Small intestine (tissue), 7 donors: ENCODE measurements around the gene UVRAG. TPM values are rescaled to one million over a fixed set of nuclear protein-coding genes. Genes with fewer than 3 reads are reported as not detected.

Experiments
- DNase-seq, 2 donors: peaks; one replicate each; pipeline versions ENCODE4 v3.0.0 to v3.0.0-alpha.2; 2013
- FAIRE-seq: peaks from 2 replicates; lab custom pipeline; 2012; peaks lifted over from hg19 to GRCh38; lab: Jason Lieb, UNC
- H3K27ac ChIP-seq, 3 donors: one replicate each; pipeline ENCODE4 v1.5.1; 2013; ENCODE audit warnings: low read length in 2 of 3, mild to moderate bottlenecking in 2 of 3, control low read depth in 1 of 3, inconsistent platforms in 1 of 3, low read depth in 1 of 3, moderate library complexity in 1 of 3
- H3K27me3 ChIP-seq, 3 donors: one replicate each; pipeline ENCODE4 v1.6.1; 2013; ENCODE audit warnings: low read length in 3 of 3, inconsistent platforms in 1 of 3; ENCODE audit not compliant: control insufficient read depth in 3 of 3, insufficient read depth in 3 of 3
- H3K36me3 ChIP-seq, 3 donors: one replicate each; pipeline ENCODE4 v1.6.1; 2013; ENCODE audit warnings: low read length in 3 of 3, inconsistent platforms in 1 of 3, low read depth in 1 of 3, mild to moderate bottlenecking in 1 of 3, moderate library complexity in 1 of 3; ENCODE audit not compliant: control insufficient read depth in 3 of 3, insufficient read depth in 2 of 3
- H3K4me1 ChIP-seq, 3 donors: one replicate each; pipeline ENCODE4 v1.6.1; 2013; ENCODE audit warnings: low read length in 2 of 3, inconsistent platforms in 1 of 3, low read depth in 1 of 3, mild to moderate bottlenecking in 1 of 3, moderate library complexity in 1 of 3; ENCODE audit not compliant: control insufficient read depth in 3 of 3, insufficient read depth in 2 of 3
- H3K4me3 ChIP-seq, 3 donors: one replicate each; pipeline ENCODE4 v1.5.1; 2013; ENCODE audit warnings: low read length in 3 of 3, control low read depth in 1 of 3, inconsistent platforms in 1 of 3, low read depth in 1 of 3, mild to moderate bottlenecking in 1 of 3, moderate library complexity in 1 of 3
- H3K9me3 ChIP-seq, 2 donors: one replicate each; pipeline ENCODE4 v1.6.1; 2013; ENCODE audit warnings: low read depth in 1 of 2, low read length in 1 of 2; ENCODE audit not compliant: control insufficient read depth in 2 of 2, insufficient read depth in 1 of 2
- WGBS, 3 donors: extraction: QIAGEN DNeasy Blood & Tissue Kit; methylation state at CpG; one replicate each; pipeline ENCODE4 v1.1.7; 2013; 5-methylcytosine and 5-hydroxymethylcytosine counted together
- polyA plus RNA-seq, 4 donors: library from polyadenylated mRNA; stranded (reverse) in 3 of 4; unstranded in 1 of 4; fragments of 200-250 nt in 3 of 4; fragments of 120-200 nt in 1 of 4; gene quantifications; one replicate each; pipeline versions ENCODE4 v1.2.1 to v1.2.3, GENCODE V29; 2013
- donor health status: healthy with polysubstance abuse.
- donor health status: control.
- donor health status: control.
- donor health status: Bipolar disorder and iron deficiency.
- donor health status: healthy.

The UVRAG gene
- polyA plus RNA-seq, 4 donors: 5.4 to 13.2 (median 7.1) TPM

DNA sequence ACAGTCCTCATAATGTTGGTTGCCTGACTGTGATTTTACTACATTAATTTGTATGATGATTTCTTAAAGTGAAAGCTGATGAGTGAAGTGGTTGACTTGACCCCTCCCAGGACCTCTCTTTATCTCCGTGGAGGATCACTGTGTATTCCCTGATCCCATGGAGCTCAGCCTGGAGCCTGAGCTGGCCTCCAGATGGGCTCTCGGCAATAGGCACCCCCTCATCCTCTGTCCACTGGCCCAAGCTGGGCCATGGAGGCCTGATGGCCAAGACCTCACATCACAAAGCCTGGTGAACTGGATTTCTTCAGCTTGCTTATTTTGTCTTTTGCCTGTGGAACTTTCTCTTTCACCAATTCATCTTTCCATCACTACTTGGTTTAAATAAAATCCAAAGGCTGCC lies 316.1 kb downstream of the UVRAG start:
- peaks cover 1 to 16% (median 2%) of the 10 kb centered on the region in 3 donors for H3K4me1 ChIP-seq
- 61 to 89% (median 75%) methylated on average over 2 of the region's 2 CpGs for WGBS, 3 donors

DNA sequence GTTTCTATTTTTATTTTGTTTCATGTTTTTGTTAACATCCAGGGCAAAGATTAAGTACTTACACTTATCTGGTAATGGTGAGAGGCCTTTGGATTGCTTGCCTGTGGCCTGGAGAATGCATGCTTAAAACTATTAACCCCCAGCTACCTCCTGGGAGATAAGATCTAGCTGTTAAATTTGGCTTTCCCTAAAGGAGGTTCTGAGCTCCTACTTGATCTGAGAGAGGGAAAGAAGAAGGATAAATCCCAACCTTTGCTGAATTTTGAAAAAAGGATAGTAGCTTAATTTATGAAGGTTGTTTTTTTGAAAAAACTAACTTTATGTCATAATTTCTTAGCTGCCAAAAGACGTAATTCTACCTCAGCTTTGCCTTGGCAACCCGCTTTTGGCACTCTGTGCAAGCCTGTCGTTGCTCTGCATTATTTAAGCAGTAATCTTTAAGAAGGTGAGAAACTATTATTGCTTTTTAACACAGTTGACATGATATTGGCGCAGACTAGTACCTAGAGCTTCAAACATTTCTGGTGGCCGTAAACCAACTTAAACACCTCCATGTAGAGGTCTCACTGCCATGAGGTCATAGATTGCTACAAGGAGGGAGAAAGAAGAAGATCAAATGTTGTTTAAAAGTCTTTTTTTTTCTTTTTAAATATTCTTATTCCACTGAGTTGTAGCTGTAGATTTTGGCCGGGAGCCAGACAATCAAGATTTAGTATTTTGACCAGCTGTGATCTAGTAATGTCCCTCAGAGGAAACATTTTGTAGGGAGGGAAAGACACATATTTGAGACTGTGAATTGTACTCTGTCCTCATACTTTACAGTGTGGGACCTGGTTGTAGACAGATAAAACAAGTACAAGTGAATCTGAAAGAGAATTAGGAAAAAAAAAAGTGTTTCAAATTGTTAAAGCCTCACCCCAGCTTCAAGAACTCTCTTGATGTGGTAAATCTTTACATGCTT lies 316.9 kb downstream of the UVRAG start:
- H3K36me3 ChIP-seq: peaks cover 0 to 9% (median 0%) of the 10 kb centered on the region in 3 donors
- H3K9me3 ChIP-seq: no peaks in the 10 kb centered on the region
- WGBS, 3 donors: 60 to 64% (median 61%) methylated on average over 6 of the region's 6 CpGs
- no peaks in the 10 kb centered on the region for H3K27me3 ChIP-seq
- DNase-seq: no peak
- H3K27ac ChIP-seq: no peak overlapping the region
- H3K4me1 ChIP-seq: peaks cover 1 to 16% (median 2%) of the 10 kb centered on the region in 3 donors
- H3K4me3 ChIP-seq: no peak overlapping the region
- FAIRE-seq: no peak

More for the DNA sequence above, 316.1 kb downstream of the UVRAG start:
- Histone ChIP-seq H3K27ac (no peak overlapping the region), H3K9me3 (no peaks in the 10 kb centered on the region), H3K36me3 (peaks cover 0 to 5% (median 0%) of the 10 kb centered on the region in 3 donors), H3K4me3 (no peak overlapping the region), H3K27me3 (no peaks in the 10 kb centered on the region)
- FAIRE-seq (no peak), DNase-seq (no peak)

DNA sequence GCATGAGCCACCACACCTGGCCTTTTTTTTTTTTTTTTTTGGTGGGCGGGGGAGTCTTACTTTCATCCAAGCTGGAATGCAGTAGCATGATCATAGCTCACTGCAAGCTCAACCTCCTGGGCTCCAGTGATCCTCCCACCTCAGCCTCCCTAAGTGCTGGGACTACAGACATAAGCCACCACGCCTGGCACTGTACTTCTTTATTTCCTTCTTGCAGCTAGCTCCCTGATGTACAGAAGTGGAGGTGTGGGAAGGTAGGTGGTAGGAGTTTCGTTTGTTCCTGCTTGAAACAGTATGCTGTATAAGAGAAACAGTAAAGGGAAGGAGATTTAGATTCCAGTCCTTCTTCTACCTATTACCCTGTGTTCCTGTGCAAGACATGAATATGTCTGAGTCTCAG lies 319.2 kb downstream of the UVRAG start:
- no peak for DNase-seq
- 90 to 92% (median 91%) methylated on average over 2 to 3 of the region's 3 CpGs for WGBS, 3 donors
- FAIRE-seq: no peak
- Histone ChIP-seq H3K9me3 (no peaks in the 10 kb centered on the region), H3K4me3 (no peak overlapping the region), H3K27ac (no peak overlapping the region), H3K4me1 (peaks cover 1 to 16% (median 2%) of the 10 kb centered on the region in 3 donors), H3K36me3 (peaks cover 0 to 19% (median 0%) of the 10 kb centered on the region in 3 donors), H3K27me3 (no peaks in the 10 kb centered on the region)

DNA sequence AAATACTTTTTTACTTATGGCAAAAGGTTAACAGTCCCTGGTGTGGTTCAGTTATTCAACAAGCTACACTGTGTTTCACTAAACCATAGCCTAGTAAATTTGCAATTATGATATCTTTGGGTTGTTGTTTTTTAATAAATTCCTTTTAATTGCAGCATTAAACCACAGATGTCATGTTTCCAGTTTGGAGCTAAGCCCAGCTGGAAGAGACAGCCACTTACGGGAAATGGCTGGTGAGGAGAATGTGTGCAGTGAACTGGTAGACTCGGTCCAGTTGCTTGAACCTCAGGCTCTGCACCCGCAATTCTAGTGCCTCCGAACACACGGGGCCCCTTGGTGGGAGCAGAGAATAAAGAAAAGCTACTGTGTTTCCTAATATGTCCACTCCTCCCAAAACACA lies 320.5 kb downstream of the UVRAG start:
- Histone ChIP-seq H3K4me1 (peaks cover 1 to 16% (median 2%) of the 10 kb centered on the region in 3 donors), H3K27me3 (no peaks in the 10 kb centered on the region), H3K4me3 (no peak overlapping the region), H3K36me3 (peaks cover 0 to 19% (median 0%) of the 10 kb centered on the region in 3 donors), H3K27ac (no peak overlapping the region), H3K9me3 (no peaks in the 10 kb centered on the region)
- DNase-seq (no peak), FAIRE-seq (no peak)
- 76 to 94% (median 94%) methylated on average over 5 of the region's 5 CpGs for WGBS, 3 donors

- H3K4me3 ChIP-seq: no peak overlapping the region
- no peaks in the 10 kb centered on the region for H3K27me3 ChIP-seq
- peaks cover 0 to 38% (median 1%) of the 10 kb centered on the region in 3 donors for H3K36me3 ChIP-seq
- H3K9me3 ChIP-seq: no peaks in the 10 kb centered on the region
- 87 to 98% (median 91%) methylated on average over 2 of the region's 2 CpGs for WGBS, 3 donors
- FAIRE-seq: no peak
- no peak for DNase-seq
- H3K4me1 ChIP-seq: no peaks in the 10 kb centered on the region
- H3K27ac ChIP-seq: no peak overlapping the region
Observed at GRCh38 chr11:76139314-76139713, 324.3 kb downstream of the UVRAG start.

GRCh38 chr11:76140912-76141574 lies 326.0 kb downstream of the UVRAG start:
- H3K4me3 ChIP-seq: no peak overlapping the region
- no peaks in the 10 kb centered on the region for H3K9me3 ChIP-seq
- FAIRE-seq: no peak
- DNase-seq: no peak
- H3K4me1 ChIP-seq: peaks cover 0 to 2% (median 0%) of the 10 kb centered on the region in 3 donors
- H3K27me3 ChIP-seq: no peaks in the 10 kb centered on the region
- H3K27ac ChIP-seq: no peak overlapping the region
- WGBS, 3 donors: 93 to 95% (median 94%) methylated on average over 22 of the region's 22 CpGs
- peaks cover 0 to 33% (median 1%) of the 10 kb centered on the region in 3 donors for H3K36me3 ChIP-seq

DNA sequence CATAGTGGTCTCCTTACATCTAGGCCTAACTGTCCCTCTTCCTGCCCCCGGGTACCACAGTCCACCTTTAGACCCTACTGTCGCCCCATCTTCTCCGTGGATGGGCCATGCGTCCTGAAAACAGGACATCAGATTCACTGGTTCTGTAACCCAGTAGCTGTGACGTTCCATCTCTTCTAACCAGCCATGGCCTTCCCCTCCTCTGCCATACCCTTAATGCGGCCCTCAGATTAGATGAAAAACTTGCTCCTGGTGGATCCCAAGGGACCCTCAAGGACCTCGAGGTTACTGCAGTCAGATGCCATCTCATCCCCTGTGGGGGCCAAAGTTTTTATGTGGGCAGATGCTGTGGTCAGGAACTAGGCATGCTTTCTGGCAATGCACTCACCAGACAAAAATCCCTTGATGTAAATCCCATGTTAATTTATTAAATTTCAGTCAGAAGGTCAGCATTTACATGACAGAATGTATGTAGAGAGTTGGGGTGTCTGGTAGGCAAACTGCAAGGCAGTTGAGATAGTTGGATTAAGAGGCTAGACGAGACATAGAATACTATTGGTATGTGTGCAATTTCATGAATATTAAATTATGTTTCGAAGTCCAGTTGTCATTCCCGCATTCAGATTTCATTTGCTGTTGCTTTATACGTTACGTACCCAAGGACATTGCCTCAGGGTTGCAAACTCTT lies 327.0 kb downstream of the UVRAG start:
- H3K4me1 ChIP-seq: peaks cover 2 to 7% (median 2%) of the 10 kb centered on the region in 3 donors
- H3K4me3 ChIP-seq: no peak overlapping the region
- H3K9me3 ChIP-seq: no peaks in the 10 kb centered on the region
- DNase-seq (no peak), FAIRE-seq (no peak)
- 94 to 95% (median 95%) methylated on average over 12 of the region's 12 CpGs for WGBS, 3 donors
- H3K27ac ChIP-seq: no peak overlapping the region
- H3K27me3 ChIP-seq: no peaks in the 10 kb centered on the region
- peaks cover 0 to 28% (median 1%) of the 10 kb centered on the region in 3 donors for H3K36me3 ChIP-seq

- H3K27ac ChIP-seq: no peak overlapping the region
- H3K27me3 ChIP-seq: no peaks in the 10 kb centered on the region
- WGBS, 3 donors: 89 to 96% (median 92%) methylated on average over 11 of the region's 11 CpGs
- no peaks in the 10 kb centered on the region for H3K9me3 ChIP-seq
- DNase-seq (no peak), FAIRE-seq (no peak)
- H3K36me3 ChIP-seq: peaks cover 0 to 25% (median 1%) of the 10 kb centered on the region in 3 donors
- H3K4me3 ChIP-seq: no peak overlapping the region
- peaks cover 2 to 14% (median 5%) of the 10 kb centered on the region in 3 donors for H3K4me1 ChIP-seq
Observed at GRCh38 chr11:76143274-76143673, 328.3 kb downstream of the UVRAG start.
